Thoracic aorta (tissue), 2 donors: ENCODE measurements around the gene CCDC83. TPM values are rescaled to one million over a fixed set of nuclear protein-coding genes. Genes with fewer than 3 reads are reported as not detected.
"Not testable (repeated sequence)": the region's sequence is repeated elsewhere in the genome, so short reads cannot be mapped to it uniquely, and the experiment has no call there.

Experiments
- ATAC-seq: fragments of 150-250 bp; one replicate; pipeline ENCODE4 v1.8.0; 2017; ENCODE audit warnings: low read depth; ENCODE audit not compliant: insufficient number of reproducible peaks, low FRiP score
- DNase-seq: peaks from one replicate; pipeline ENCODE4 v3.0.0-alpha.2; 2020; ENCODE audit warnings: low spot score
- H3K27ac ChIP-seq, 2 donors: fragments of 200-600 bp; sonication (generic); 1 replicate in 1 of 2; 2 replicates in 1 of 2; pipeline ENCODE4 v1.5.1; 2016; ENCODE audit warnings: mild to moderate bottlenecking in 2 of 2, moderate library complexity in 2 of 2
- H3K27me3 ChIP-seq: fragments of 200-600 bp; sonication (generic); replicated peaks from 2 replicates; pipeline ENCODE4 v1.6.0; 2016; ENCODE audit warnings: mild to moderate bottlenecking; ENCODE audit not compliant: insufficient read depth
- H3K36me3 ChIP-seq: fragments of 200-600 bp; sonication (generic); one replicate; pipeline ENCODE4 v1.5.1; 2016
- H3K4me1 ChIP-seq, 2 donors: fragments of 200-600 bp; sonication (generic); 1 replicate in 1 of 2; 2 replicates in 1 of 2; pipeline versions ENCODE4 v1.5.1 to v1.6.0; 2016; ENCODE audit warnings: low read depth in 2 of 2, mild to moderate bottlenecking in 1 of 2; ENCODE audit not compliant: control insufficient read depth in 1 of 2
- H3K4me3 ChIP-seq: fragments of 200-600 bp; sonication (generic); 2 replicates; pipeline ENCODE4 v1.5.1; 2016; ENCODE audit warnings: mild to moderate bottlenecking
- H3K9me3 ChIP-seq: fragments of 200-600 bp; sonication (generic); 2 replicates; pipeline ENCODE4 v1.5.1; 2016
- CTCF ChIP-seq: fragments of 200-600 bp; sonication (generic); IDR thresholded peaks from one replicate; pipeline ENCODE4 v1.5.1; 2019; ENCODE audit warnings: antibody characterized with exemption
- total RNA-seq, 2 donors: library from RNA; depleted of rRNA; stranded (reverse); fragments of >200 nt; gene quantifications; one replicate each; pipeline versions ENCODE4 v1.1.0 to v1.2.3, GENCODE V29; 2016

Gene CCDC83
- total RNA-seq, 2 donors from 2014 or later = not detected

- H3K4me1 ChIP-seq = peaks cover 16 to 38% of the 10 kb centered on the region in 2 donors
- DNase-seq (no peak), ATAC-seq (no peak)
- no peak overlapping the region for H3K27ac ChIP-seq
- H3K36me3 ChIP-seq = no peaks in the 10 kb centered on the region
- no peak overlapping the region for H3K4me3 ChIP-seq
- no peaks in the 10 kb centered on the region for H3K9me3 ChIP-seq
- H3K27me3 ChIP-seq = no peaks in the 10 kb centered on the region
- TF ChIP-seq CTCF = no peak
Observed at GRCh38 chr11:85951428-85952107, 96.4 kb downstream of the CCDC83 start.

GRCh38 chr11:85952108-85952485 lies 96.9 kb downstream of the CCDC83 start:
- H3K4me1 ChIP-seq = peaks cover 13 to 38% of the 10 kb centered on the region in 2 donors
- H3K9me3 ChIP-seq, H3K36me3 ChIP-seq, ATAC-seq, H3K27ac ChIP-seq, H3K27me3 ChIP-seq, DNase-seq, H3K4me3 ChIP-seq: not testable (repeated sequence)

GRCh38 chr11:85953491-85954143 lies 98.4 kb downstream of the CCDC83 start:
- H3K4me3 ChIP-seq = no peak overlapping the region
- DNase-seq (no peak), ATAC-seq (no peak)
- H3K27me3 ChIP-seq = no peaks in the 10 kb centered on the region
- H3K27ac ChIP-seq = no peak overlapping the region
- no peak for TF ChIP-seq CTCF
- H3K36me3 ChIP-seq = peaks cover 9% of the 10 kb centered on the region
- no peaks in the 10 kb centered on the region for H3K9me3 ChIP-seq
- peaks cover 0 to 22% of the 10 kb centered on the region in 2 donors for H3K4me1 ChIP-seq

GRCh38 chr11:85955531-85955930 lies 100.3 kb downstream of the CCDC83 start:
- Histone ChIP-seq H3K4me1 (peaks cover 0 to 19% of the 10 kb centered on the region in 2 donors), H3K9me3 (no peaks in the 10 kb centered on the region), H3K27me3 (no peaks in the 10 kb centered on the region), H3K4me3 (no peak overlapping the region), H3K36me3 (peaks cover 14% of the 10 kb centered on the region), H3K27ac (no peak overlapping the region)
- DNase-seq = no peak
- no peak for TF ChIP-seq CTCF
- no peak for ATAC-seq

- H3K4me1 ChIP-seq = peaks cover 0 to 11% of the 10 kb centered on the region in 2 donors
- no peak overlapping the region for H3K4me3 ChIP-seq
- no peaks in the 10 kb centered on the region for H3K27me3 ChIP-seq
- no peaks in the 10 kb centered on the region for H3K9me3 ChIP-seq
- no peak for DNase-seq
- TF ChIP-seq CTCF = no peak
- ATAC-seq = no peak
- no peak overlapping the region for H3K27ac ChIP-seq
- H3K36me3 ChIP-seq = peaks cover 18% of the 10 kb centered on the region
Observed at GRCh38 chr11:85960678-85961077, 105.5 kb downstream of the CCDC83 start.
